Psoas muscle (tissue), 8 donors: ENCODE data around the gene CYB5D1. TPM values are rescaled to one million over a fixed set of nuclear protein-coding genes. Genes with fewer than 3 reads are reported as not detected.
"Not testable (repeated sequence)": the region's sequence is repeated elsewhere in the genome, so short reads cannot be mapped to it uniquely, and the experiment has no call there.

Experiments
- ATAC-seq, 4 donors: fragments of 200-7000 bp; cut with Tn5 transposase; one replicate each; pipeline ENCODE4 v1.9.1; 2020; ENCODE audit warnings: moderate library complexity in 3 of 4, mild to moderate bottlenecking in 2 of 4
- DNase-seq, 2 donors: peaks; one replicate each; pipeline ENCODE4 v3.0.0-alpha.2; 2020
- H3K27ac ChIP-seq: fragments of 200-600 bp; one replicate; pipeline ENCODE4 v1.8.0; 2022
- H3K27me3 ChIP-seq, 3 donors: fragments of 200-600 bp in 1 of 3; one replicate each; pipeline versions ENCODE4 v1.6.1 to v1.8.0; 2013 to 2022; ENCODE audit warnings: low read length in 2 of 3, mild to moderate bottlenecking in 2 of 3, moderate library complexity in 1 of 3; ENCODE audit not compliant: insufficient read depth in 3 of 3
- H3K36me3 ChIP-seq, 2 donors: fragments of 200-600 bp in 1 of 2; one replicate each; pipeline versions ENCODE4 v1.6.1 to v1.8.0; 2013 to 2022; ENCODE audit warnings: low read depth in 1 of 2, mild to moderate bottlenecking in 1 of 2, moderate library complexity in 1 of 2; ENCODE audit not compliant: insufficient read depth in 1 of 2
- H3K4me1 ChIP-seq: fragments of 200-600 bp; one replicate; pipeline ENCODE4 v1.8.0; 2022
- H3K4me3 ChIP-seq: fragments of 200-600 bp; one replicate; pipeline ENCODE4 v1.8.0; 2022; ENCODE audit warnings: mild to moderate bottlenecking
- H3K9me3 ChIP-seq: fragments of 200-600 bp; one replicate; pipeline ENCODE4 v1.8.0; 2022
- WGBS, 3 donors: extraction: QIAGEN DNeasy Blood & Tissue Kit; methylation state at CpG; one replicate each; pipeline versions ENCODE4 v1.1.6 to v1.1.7; 2013; 5-methylcytosine and 5-hydroxymethylcytosine counted together
- intact Hi-C, 2 donors: fragments of 100-400 bp; cut with DNase I; formaldehyde crosslinking; loops; one replicate each; pipeline versions ENCODE4 v1.11.0 to v1.14.2; 2022
- long read RNA-seq, 2 donors: library from polyadenylated mRNA; unstranded; transcript quantifications; one replicate each; pipeline ENCODE4 v2.0.0, GENCODE V29; 2021
- polyA plus RNA-seq, 3 donors: library from polyadenylated mRNA; stranded (reverse); fragments of 200-250 nt; gene quantifications; one replicate each; pipeline ENCODE4 v1.2.3, GENCODE V29; 2013
- total RNA-seq, 4 donors: library from RNA; stranded (reverse); fragmentation: NEBNext Ultra II Directional in 2 of 4; extraction: Animal tissue kit (Norgen Biotek cat#: 25700) in 2 of 4; gene quantifications; one replicate each; pipeline versions ENCODE4 v1.2.1 to v1.2.4, GENCODE V29; 2021 to 2023
- TF ChIP-seq, protein P1 (sequence below): fragments of 200-600 bp; IDR thresholded peaks from one replicate; pipeline ENCODE4 v1.8.0; 2022; ENCODE audit warnings: antibody characterized with exemption
- donor health status: healthy with polysubstance abuse.
- donor health status: DM: no; HTN: no; CAD: no; lungs with moderate emphysema.
- donor health status: Bipolar disorder and iron deficiency.
- donor health status: healthy.
- donor health status: DM: yes; HTN: yes; CAD: no.
- donor health status: DM: no; HTN: no; CAD: no.
- donor health status: DM: no; HTN: no; CAD: no.
- donor health status: DM: yes; HTN: yes; CAD: no.

The CYB5D1 gene, protein sequence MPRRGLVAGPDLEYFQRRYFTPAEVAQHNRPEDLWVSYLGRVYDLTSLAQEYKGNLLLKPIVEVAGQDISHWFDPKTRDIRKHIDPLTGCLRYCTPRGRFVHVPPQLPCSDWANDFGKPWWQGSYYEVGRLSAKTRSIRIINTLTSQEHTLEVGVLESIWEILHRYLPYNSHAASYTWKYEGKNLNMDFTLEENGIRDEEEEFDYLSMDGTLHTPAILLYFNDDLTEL
- total RNA-seq (10 to 100 TPM in 2 of 4 donors, 1 to 10 TPM in 2; 9.9 to 11.9 (median 10.2) TPM), polyA plus RNA-seq (10 to 100 TPM in 2 of 3 donors, 1 to 10 TPM in 1; 7.1 to 31.7 (median 10.4) TPM)
- long read RNA-seq, donor 1, partial matches to known transcripts, result 0 of 5 reads
- long read RNA-seq, donor 1, other reads (novel, unspliced or antisense), result 0 of 5 reads
- long read RNA-seq, donor 2, partial matches to known transcripts, result 2 of 6 reads
- long read RNA-seq, donor 2, other reads (novel, unspliced or antisense), result 0 of 6 reads

DNA sequence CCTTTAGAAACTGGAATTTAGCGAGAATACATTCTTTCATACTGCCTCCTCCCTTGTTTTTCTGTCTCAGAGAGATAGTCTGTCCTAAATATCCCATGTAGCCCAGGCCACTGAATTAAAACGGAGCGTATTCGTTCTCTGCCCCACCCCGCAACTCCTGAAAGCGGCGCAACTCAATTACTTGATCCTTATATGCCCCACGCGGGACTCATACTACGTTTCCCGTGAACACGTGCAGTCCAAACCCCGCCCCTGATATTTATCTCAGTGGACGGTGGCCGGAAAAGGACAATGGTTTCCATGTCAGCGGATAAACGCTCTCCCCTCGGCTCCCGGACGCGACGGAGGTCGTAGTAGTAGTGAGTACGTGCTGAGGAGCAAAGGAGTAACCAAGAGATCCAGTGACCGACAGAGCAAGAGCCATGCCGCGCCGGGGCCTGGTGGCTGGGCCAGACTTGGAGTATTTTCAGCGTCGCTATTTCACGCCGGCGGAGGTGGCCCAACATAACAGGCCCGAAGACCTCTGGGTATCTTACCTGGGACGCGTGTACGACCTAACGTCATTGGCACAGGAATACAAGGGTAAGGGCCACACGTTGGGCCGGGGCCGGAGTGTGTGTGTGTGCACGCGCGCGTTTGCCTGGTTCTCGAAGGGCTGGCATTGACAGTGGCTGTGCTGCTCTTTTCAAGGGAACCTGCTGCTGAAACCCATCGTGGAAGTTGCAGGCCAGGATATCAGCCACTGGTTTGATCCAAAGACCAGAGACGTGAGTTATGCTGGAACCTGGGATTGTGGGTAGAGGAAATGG, at the start of gene CYB5D1:
CYB5D1 (plus strand) TSS at position 291 of the 809 bp plus-strand sequence; CDS start at position 423, 132 bp downstream.
- WGBS, 3 donors, result 1 to 3% (median 1%) methylated on average over 48 of the region's 48 CpGs
- intact Hi-C loops, result loop anchor here (1.0 to 2.0 kb wide), 2 partner anchors 15 to 131 kb away; no protein-coding TSS in a partner anchor
- Histone ChIP-seq H3K36me3 (peaks cover 6 to 39% of the 10 kb centered on the region in 2 donors), H3K9me3 (no peaks in the 10 kb centered on the region), H3K4me1 (peaks cover 26% of the 10 kb centered on the region), H3K27me3 (no peaks in the 10 kb centered on the region), H3K27ac (peak within 1 kb of the TSS; percentile 93), H3K4me3 (peak within 1 kb of the TSS; percentile 86)
- ATAC-seq (peak; percentile 70 to 82 (median 74)), DNase-seq (peak; percentile 90 to 93)
- TF ChIP-seq, protein P1, sequence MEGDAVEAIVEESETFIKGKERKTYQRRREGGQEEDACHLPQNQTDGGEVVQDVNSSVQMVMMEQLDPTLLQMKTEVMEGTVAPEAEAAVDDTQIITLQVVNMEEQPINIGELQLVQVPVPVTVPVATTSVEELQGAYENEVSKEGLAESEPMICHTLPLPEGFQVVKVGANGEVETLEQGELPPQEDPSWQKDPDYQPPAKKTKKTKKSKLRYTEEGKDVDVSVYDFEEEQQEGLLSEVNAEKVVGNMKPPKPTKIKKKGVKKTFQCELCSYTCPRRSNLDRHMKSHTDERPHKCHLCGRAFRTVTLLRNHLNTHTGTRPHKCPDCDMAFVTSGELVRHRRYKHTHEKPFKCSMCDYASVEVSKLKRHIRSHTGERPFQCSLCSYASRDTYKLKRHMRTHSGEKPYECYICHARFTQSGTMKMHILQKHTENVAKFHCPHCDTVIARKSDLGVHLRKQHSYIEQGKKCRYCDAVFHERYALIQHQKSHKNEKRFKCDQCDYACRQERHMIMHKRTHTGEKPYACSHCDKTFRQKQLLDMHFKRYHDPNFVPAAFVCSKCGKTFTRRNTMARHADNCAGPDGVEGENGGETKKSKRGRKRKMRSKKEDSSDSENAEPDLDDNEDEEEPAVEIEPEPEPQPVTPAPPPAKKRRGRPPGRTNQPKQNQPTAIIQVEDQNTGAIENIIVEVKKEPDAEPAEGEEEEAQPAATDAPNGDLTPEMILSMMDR, result no peak

DNA sequence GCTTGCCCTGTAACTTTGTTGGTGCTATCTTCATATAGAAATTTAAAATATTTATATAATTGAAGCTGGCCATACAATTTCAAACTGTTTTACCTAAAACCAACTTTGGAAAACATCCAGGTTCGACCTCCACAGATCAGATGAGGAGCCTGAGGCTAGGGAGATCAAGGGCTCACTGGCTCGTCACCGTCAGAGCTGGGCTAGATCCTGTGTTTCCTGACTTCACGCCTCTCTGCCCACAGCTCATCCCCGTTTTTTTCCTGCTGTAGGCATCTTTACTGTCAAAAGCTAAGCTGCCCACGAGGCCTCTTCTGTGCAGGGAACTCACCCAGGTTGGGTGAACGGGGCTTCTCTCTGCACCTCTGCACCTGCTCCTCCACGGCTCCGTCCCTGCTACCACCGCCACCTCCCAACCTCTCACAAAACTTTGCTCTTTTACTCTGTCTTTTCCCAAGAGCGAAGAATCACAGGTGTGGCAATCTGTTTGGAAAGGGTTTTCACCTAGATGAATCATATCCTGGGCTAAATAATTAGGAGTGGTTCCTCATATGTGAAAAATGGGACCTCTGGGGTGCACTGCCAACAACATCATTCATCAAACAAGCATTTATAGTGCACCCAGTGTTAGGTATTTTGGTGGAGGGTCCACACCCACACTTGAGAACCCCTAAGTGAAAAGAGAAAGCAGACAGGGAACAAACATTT, 48.6 kb upstream of the CYB5D1 start:
- whole genome bisulfite sequencing, 3 donors, result 69 to 76% (median 72%) methylated on average over 11 of the region's 11 CpGs
- H3K4me3 ChIP-seq, result no peak overlapping the region
- H3K27me3 ChIP-seq, result peaks cover 0 to 13% (median 1%) of the 10 kb centered on the region in 3 donors
- no peak for ATAC-seq
- TF ChIP-seq, protein P1, result no peak
- intact Hi-C loops, result no loop called here
- H3K9me3 ChIP-seq, result no peaks in the 10 kb centered on the region
- H3K27ac ChIP-seq, result no peak overlapping the region
- H3K4me1 ChIP-seq, result no peaks in the 10 kb centered on the region
- no peak for DNase-seq
- H3K36me3 ChIP-seq, result no peaks in the 10 kb centered on the region

DNA sequence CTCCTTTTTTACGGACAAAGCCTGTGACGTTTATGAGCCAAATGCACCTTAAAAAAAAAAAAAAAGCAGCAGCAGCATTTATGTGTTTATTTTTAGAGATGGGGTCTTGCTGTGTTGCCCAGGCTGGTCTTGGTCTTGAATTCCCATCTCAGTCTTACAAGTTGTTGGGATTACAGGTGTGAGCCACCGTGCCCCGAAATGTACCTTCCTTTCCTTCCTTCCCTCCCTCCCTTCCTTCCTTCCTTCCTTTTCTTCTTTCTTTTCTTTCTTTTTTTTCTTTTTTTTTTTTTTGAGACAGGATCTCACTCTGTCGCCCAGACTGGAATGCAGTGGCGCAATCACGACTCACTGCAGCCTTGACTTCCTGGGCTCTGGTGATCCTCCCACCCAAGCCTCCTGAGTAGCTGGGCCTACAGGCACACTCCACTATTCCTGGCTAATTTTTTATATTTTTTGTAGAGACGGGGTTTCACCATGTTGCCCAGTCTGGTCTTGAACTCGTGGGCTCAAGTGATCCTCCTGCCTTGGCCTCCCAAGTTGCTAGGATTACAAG, 47.9 kb upstream of the CYB5D1 start:
- H3K27ac ChIP-seq, DNase-seq, intact Hi-C loops, H3K4me3 ChIP-seq, H3K4me1 ChIP-seq, H3K9me3 ChIP-seq, H3K36me3 ChIP-seq, ATAC-seq: not testable (repeated sequence)
- peaks cover 0 to 13% (median 1%) of the 10 kb centered on the region in 3 donors for H3K27me3 ChIP-seq
- WGBS, 3 donors, result 76 to 81% (median 77%) methylated on average over 9 of the region's 9 CpGs

DNA sequence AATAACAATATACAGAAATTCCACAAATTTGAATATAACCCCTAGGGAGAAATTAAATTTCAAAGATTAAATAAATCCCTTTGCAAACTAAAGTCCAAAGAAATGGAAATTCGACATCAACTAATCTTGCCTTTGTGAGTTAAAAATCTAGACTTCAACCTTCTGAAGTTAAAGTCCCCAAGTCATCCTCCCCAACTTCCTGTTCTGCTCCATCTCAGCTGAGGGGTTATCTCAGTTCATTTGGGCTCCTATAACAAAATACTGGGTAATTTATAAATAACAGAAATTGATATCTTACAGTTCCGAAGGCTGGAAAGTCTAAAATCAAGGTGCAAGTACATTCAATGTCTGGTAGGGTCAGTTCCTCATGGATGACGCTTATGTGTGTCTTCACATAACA, 46.6 kb upstream of the CYB5D1 start:
- Histone ChIP-seq H3K9me3 (no peaks in the 10 kb centered on the region), H3K4me1 (no peaks in the 10 kb centered on the region), H3K27ac (no peak overlapping the region), H3K4me3 (no peak overlapping the region), H3K27me3 (peaks cover 0 to 11% (median 1%) of the 10 kb centered on the region in 3 donors), H3K36me3 (no peaks in the 10 kb centered on the region)
- TF ChIP-seq, protein P1, result no peak
- intact Hi-C loops, result no loop called here
- no peak for ATAC-seq
- DNase-seq, result no peak
- 74 to 87% (median 81%) methylated on average over 3 of the region's 3 CpGs for whole genome bisulfite sequencing, 3 donors
